HCT116 (cell line): ENCODE measurements around the gene PSAP. TPM values are rescaled to one million over a fixed set of nuclear protein-coding genes. Genes with fewer than 3 reads are reported as not detected.

Experiments
- ATAC-seq: fragments of 200-7000 bp; cut with Tn5 transposase; 2 replicates; pipeline ENCODE4 v1.9.1; 2020; ENCODE audit warnings: mild to moderate bottlenecking, moderate library complexity
- BruUV-seq: library from RNA; stranded (reverse); fragments of 400-500 nt; replicated peaks from 2 replicates; lab custom pipeline; 2021; lab: Mats Ljungman, UMichigan
- CTCF ChIA-PET: fragments of 300-600 bp; sonication (Branson Sonifier 250); formaldehyde crosslinking; loops from one replicate; lab custom pipeline; 2021; ENCODE audit warnings: antibody characterized with exemption; lab: Charles Lee
- POLR2A ChIA-PET: fragments of 300-600, 350-600 bp; sonication (Branson Sonifier 250); formaldehyde crosslinking; loops from one replicate; lab custom pipeline; 2021; ENCODE audit warnings: antibody characterized with exemption; lab: Charles Lee
- RAD21 ChIA-PET, 2 experiments: fragments of 300-600 bp; sonication (Branson Sonifier 250); formaldehyde crosslinking; loops; one replicate each; lab custom pipeline; 2023; ENCODE audit warnings: low total read pairs in 2 of 2; ENCODE audit not compliant: uncharacterized antibody in 2 of 2, unreplicated experiment in 2 of 2, low non-redundant PET in 1 of 2; lab: Charles Lee
- DNase-seq: peaks from one replicate; pipeline ENCODE4 v3.0.0-alpha.2; 2010; ENCODE audit warnings: low read depth, low spot score
- H2AFZ ChIP-seq: fragments of 200-600 bp; shearing (Covaris generic), sonication (generic); 2 replicates; pipeline ENCODE4 v1.6.1; 2017; ENCODE audit warnings: low read depth, mixed run types, mixed read lengths, antibody characterized with exemption, low read length; ENCODE audit not compliant: poor library complexity, severe bottlenecking
- H3K27ac ChIP-seq: 2 replicates; pipeline ENCODE4 v1.5.1; 2012; ENCODE audit warnings: low read depth, low read length
- H3K27me3 ChIP-seq: fragments of 200-600 bp; sonication (generic); 2 replicates; pipeline ENCODE4 v1.6.1; 2016; ENCODE audit warnings: mixed run types, low read length, mixed read lengths; ENCODE audit not compliant: insufficient read depth
- H3K36me3 ChIP-seq, 2 experiments: fragments of 200-500 bp in 1 of 2; fragments of 200-600 bp in 1 of 2; sonication (Bioruptor generic) in 1 of 2; sonication (generic) in 1 of 2; 2 replicates each; pipeline versions ENCODE4 v1.5.1 to v1.6.1; 2014 to 2016; ENCODE audit warnings: low read length in 2 of 2, inconsistent platforms in 1 of 2, mixed read lengths in 1 of 2, mixed run types in 1 of 2; ENCODE audit not compliant: insufficient read depth in 2 of 2, control insufficient read depth in 1 of 2
- H3K4me1 ChIP-seq, 2 experiments: fragments of 200-600 bp in 1 of 2; sonication (generic) in 1 of 2; 2 replicates each; pipeline versions ENCODE4 v1.5.1 to v1.6.1; 2012 to 2017; ENCODE audit warnings: low read length in 2 of 2, inconsistent platforms in 1 of 2, mild to moderate bottlenecking in 1 of 2, mixed read lengths in 1 of 2, mixed run types in 1 of 2, moderate library complexity in 1 of 2; ENCODE audit not compliant: insufficient read depth in 2 of 2, control insufficient read depth in 1 of 2
- H3K4me2 ChIP-seq: fragments of 200-600 bp; sonication (generic); 2 replicates; pipeline ENCODE4 v1.6.1; 2017; ENCODE audit warnings: mixed run types, low read length, mixed read lengths
- H3K4me3 ChIP-seq, 2 experiments: fragments of 200-600 bp in 1 of 2; sonication (generic) in 1 of 2; replicated peaks in 1 of 2; 2 replicates each; pipeline ENCODE4 v1.5.1; 2011 to 2016; ENCODE audit warnings: low read length in 2 of 2, control low read depth in 1 of 2, low read depth in 1 of 2, mild to moderate bottlenecking in 1 of 2, mixed read lengths in 1 of 2, mixed run types in 1 of 2
- H3K79me2 ChIP-seq: fragments of 200-600 bp; sonication (generic); 2 replicates; pipeline ENCODE4 v1.6.1; 2017; ENCODE audit warnings: mild to moderate bottlenecking, mixed run types, low read length, moderate library complexity, mixed read lengths; ENCODE audit not compliant: insufficient read depth
- H3K9ac ChIP-seq: fragments of 200-600 bp; sonication (generic); 2 replicates; pipeline ENCODE4 v1.6.1; 2016; ENCODE audit warnings: low read length, mixed read lengths
- H3K9me2 ChIP-seq: fragments of 200-600 bp; sonication (generic), shearing (Covaris generic); 2 replicates; pipeline ENCODE4 v1.6.1; 2017; ENCODE audit warnings: mixed run types, mild to moderate bottlenecking, moderate library complexity; ENCODE audit not compliant: insufficient read depth
- H3K9me3 ChIP-seq, 2 experiments: fragments of 200-500 bp in 1 of 2; fragments of 200-600 bp in 1 of 2; sonication (Bioruptor generic) in 1 of 2; sonication (generic) in 1 of 2; 2 replicates each; pipeline ENCODE4 v1.6.1; 2014 to 2017; ENCODE audit warnings: low read length in 2 of 2, mixed read lengths in 2 of 2, inconsistent platforms in 1 of 2, low read depth in 1 of 2, mild to moderate bottlenecking in 1 of 2, mixed run types in 1 of 2, moderate library complexity in 1 of 2; ENCODE audit not compliant: control insufficient read depth in 1 of 2, insufficient read depth in 1 of 2
- H4K20me1 ChIP-seq: fragments of 200-600 bp; sonication (generic), shearing (Covaris generic); 2 replicates; pipeline ENCODE4 v1.6.1; 2017; ENCODE audit warnings: mixed run types, mild to moderate bottlenecking, moderate library complexity; ENCODE audit not compliant: insufficient read depth
- ATF3 ChIP-seq: IDR thresholded peaks from 2 replicates; pipeline ENCODE4 v1.6.1; 2012
- CEBPB ChIP-seq: IDR thresholded peaks from 2 replicates; pipeline ENCODE4 v1.6.1; 2012; ENCODE audit warnings: low read depth
- CTCF ChIP-seq, 3 experiments: fragments of 200-600 bp in 1 of 3; sonication (generic) in 1 of 3; IDR thresholded peaks in 2 of 3; conservative IDR thresholded peaks in 1 of 3; 2 replicates each; pipeline ENCODE4 v1.5.1; 2012 to 2017; ENCODE audit warnings: low read depth in 2 of 3, low read length in 2 of 3, antibody characterized with exemption in 1 of 3, borderline replicate concordance in 1 of 3, control low read depth in 1 of 3, mild to moderate bottlenecking in 1 of 3, mixed read lengths in 1 of 3, mixed run types in 1 of 3, moderate library complexity in 1 of 3; ENCODE audit not compliant: insufficient read depth in 1 of 3
- ELF1 ChIP-seq: IDR thresholded peaks from 2 replicates; pipeline ENCODE4 v1.6.1; 2012; ENCODE audit warnings: low read depth, borderline replicate concordance
- EZH2 ChIP-seq: fragments of 200-600 bp; sonication (generic); IDR thresholded peaks from 2 replicates; pipeline ENCODE4 v1.6.1; 2017; ENCODE audit warnings: antibody characterized with exemption, mixed run types
- REST ChIP-seq: IDR thresholded peaks from 2 replicates; pipeline ENCODE4 v1.6.1; 2012; ENCODE audit warnings: low read depth
- SIN3A ChIP-seq: IDR thresholded peaks from 2 replicates; pipeline ENCODE4 v1.6.1; 2012; ENCODE audit warnings: low read depth
- ZBTB33 ChIP-seq: IDR thresholded peaks from 2 replicates; pipeline ENCODE4 v1.6.1; 2011; ENCODE audit warnings: mild to moderate bottlenecking, low read length, moderate library complexity; ENCODE audit not compliant: insufficient replicate concordance; ENCODE audit errors: extremely low read depth
- ZFX ChIP-seq: fragments of 450-650 bp; IDR thresholded peaks from 2 replicates; pipeline ENCODE4 v1.6.1; 2017
- intact Hi-C: fragments of 100-400 bp; cut with micrococcal nuclease; formaldehyde crosslinking; loops from 2 replicates; pipeline ENCODE4 v1.10.0; 2022
- total RNA-seq: library from RNA; stranded (reverse); gene quantifications from one replicate; pipeline ENCODE4 v1.2.1, GENCODE V29; 2021; ENCODE audit not compliant: unreplicated experiment

Gene PSAP
- total RNA-seq, 1 experiment from 2014 or later: 444 TPM

- peaks cover 96% of the 10 kb centered on the region for H3K79me2 ChIP-seq
- ChIA-PET RAD21 (no interaction called here), POLR2A (no interaction called here), CTCF (no interaction called here)
- H3K4me2 ChIP-seq: no peak overlapping the region
- no peak overlapping the region for H2AFZ ChIP-seq
- ATAC-seq: no peak
- no TSS peak for BruUV-seq
- H3K27ac ChIP-seq: no peak overlapping the region
- H3K4me1 ChIP-seq: peaks cover 4 to 28% of the 10 kb centered on the region in 2 experiments; a peak in 2 of 4 replicates
- H3K36me3 ChIP-seq: no peaks in the 10 kb centered on the region
- no peak overlapping the region for H3K9ac ChIP-seq
- intact Hi-C loops: no loop called here
- no peak for TF ChIP-seq ZBTB33
- TF ChIP-seq CEBPB: no peak
- TF ChIP-seq CTCF (IDR thresholded peaks at IDR 0.05 in 2 of 3, conservative IDR thresholded peaks at IDR 0.05 in 1 of 3; ENCODE audit: borderline replicate concordance in 1 of 3, insufficient read depth in 1 of 3, low read depth in 2 of 3, low read length in 2 of 3): no peak
- TF ChIP-seq ELF1: no peak
- TF ChIP-seq REST: no peak
- TF ChIP-seq ATF3: no peak
- no peak for TF ChIP-seq EZH2
- no peak for TF ChIP-seq SIN3A
- no peak for TF ChIP-seq ZFX
- H4K20me1 ChIP-seq: peaks cover 3% of the 10 kb centered on the region; the same call in 1 of the 2 replicates
- DNase-seq: no peak
- no peaks in the 10 kb centered on the region for H3K27me3 ChIP-seq
- H3K9me2 ChIP-seq: no peaks in the 10 kb centered on the region
- H3K4me3 ChIP-seq: no peak overlapping the region
- no peaks in the 10 kb centered on the region for H3K9me3 ChIP-seq
These were observed 6.4 kb downstream of the PSAP start for GRCh38 chr10:71844695-71845094.
